Lower leg skin (tissue), 3 donors: Measurements from ENCODE around the gene NCKAP5L.

ENCODE experiments used
- CTCF ChIP-seq, 3 donors: fragments of 450-650 bp; IDR thresholded peaks; one replicate each; pipeline ENCODE4 v1.5.1; 2016; ENCODE audit warnings: antibody characterized with exemption in 3 of 3, mild to moderate bottlenecking in 3 of 3, moderate library complexity in 2 of 3
- POLR2A ChIP-seq, 2 donors: fragments of 450-650 bp; IDR thresholded peaks; one replicate each; pipeline ENCODE4 v1.6.1; 2016 to 2017; ENCODE audit warnings: antibody characterized with exemption in 2 of 2, mild to moderate bottlenecking in 1 of 2, moderate library complexity in 1 of 2

- no peak for TF ChIP-seq CTCF (IDR thresholded peaks at IDR 0.05)
- no peak for TF ChIP-seq POLR2A (IDR thresholded peaks at IDR 0.05)
These were observed 16.2 kb downstream of the NCKAP5L start for GRCh38 chr12:49811961-49812401.
